GM19324 (cell line): ENCODE measurements around the gene GALNT1.

Source experiments
- ATAC-seq: cut with Tn5 transposase; IDR thresholded peaks from one replicate; pipeline ENCODE4 v1.9.1; 2021; ENCODE audit warnings: mild to moderate bottlenecking, moderate library complexity; ENCODE audit not compliant: unreplicated experiment, low FRiP score

Gene GALNT1

DNA sequence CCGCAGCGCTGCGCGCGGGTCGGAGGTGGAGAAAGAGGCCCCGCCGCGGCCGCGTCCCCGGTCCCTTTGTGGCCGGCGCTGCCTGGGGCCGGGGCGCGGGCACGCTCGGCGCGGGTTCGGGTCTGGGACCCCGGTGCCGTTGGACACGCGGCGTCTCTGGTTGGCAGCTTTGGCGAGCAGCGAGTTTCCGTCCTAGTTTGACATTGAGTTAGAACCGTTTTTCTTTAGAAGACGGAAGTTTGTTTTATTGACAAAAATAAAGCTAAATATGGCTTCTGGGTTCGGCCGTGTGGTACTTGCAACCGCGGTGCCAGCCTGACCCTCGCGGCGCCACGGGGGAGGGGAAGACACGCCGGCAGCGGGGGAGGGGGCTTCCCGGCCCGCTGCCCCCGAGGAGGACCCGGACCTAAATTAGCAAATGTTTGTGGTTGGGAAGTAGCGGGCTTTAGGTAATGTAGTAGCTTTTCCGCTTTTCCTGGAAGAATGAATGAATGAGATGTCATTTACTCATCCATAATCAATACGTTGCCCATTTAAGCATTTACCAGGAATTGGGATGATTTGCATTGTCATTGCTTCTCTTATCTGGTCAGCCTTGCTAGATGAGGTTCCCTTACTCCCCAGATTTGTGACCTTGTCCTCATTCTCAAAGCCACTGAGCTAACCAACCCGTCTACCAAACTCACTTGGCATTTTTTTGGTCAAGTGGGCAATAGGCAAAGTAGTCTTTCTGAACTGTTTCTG lies 530 bp downstream of the GALNT1 start:
- peak; percentile 27 for ATAC-seq

DNA sequence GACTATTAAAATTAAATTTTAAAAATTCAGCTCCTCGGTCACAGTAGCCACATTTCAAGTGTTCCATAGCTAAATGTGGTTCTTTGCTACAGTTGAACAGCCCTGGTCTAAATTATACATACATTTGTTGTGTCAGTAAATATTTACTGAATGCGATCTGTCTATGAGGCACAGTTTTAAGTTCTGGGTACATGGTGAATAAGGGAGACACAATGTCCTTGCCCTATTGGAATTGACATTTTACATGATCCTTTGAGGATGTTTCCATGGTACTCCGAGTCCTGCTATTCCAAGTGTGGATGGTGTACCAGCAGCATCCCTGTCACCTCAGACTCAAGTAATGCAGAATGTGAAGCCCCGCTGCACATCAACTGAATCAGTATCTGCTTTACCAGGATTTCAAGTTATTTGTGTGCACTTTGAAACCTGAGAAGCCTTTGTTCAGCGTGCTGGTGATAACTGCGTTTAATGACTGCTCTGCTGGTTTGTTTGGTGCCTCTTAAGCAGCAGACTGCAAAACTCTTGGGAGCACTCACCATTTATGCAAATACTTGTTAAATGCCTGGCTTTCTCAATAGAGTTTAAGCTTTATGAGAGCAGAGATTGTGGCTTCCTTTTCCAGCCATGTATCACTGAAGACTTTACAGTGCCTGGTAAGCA lies 1.5 kb downstream of the GALNT1 start:
- ATAC-seq: no peak

DNA sequence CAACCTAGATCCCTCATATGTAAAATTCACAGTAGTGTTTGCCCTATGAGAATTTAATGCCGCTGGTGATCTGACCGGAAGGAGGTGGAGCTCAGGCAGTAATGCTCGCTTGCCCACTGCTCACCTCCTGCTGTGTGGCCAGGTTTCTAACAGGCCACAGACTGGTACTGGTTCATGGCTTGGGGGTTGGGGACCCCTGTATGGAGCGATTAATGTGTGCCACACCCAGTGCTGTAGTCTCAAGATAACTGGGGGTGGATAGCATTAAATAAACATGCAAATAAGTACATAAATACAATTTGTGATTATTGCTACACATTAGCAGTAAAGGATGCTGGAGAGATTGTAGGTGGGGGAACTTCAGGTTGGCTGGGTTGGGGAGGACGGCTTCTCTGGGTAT lies 3.2 kb downstream of the GALNT1 start:
- no peak for ATAC-seq

DNA sequence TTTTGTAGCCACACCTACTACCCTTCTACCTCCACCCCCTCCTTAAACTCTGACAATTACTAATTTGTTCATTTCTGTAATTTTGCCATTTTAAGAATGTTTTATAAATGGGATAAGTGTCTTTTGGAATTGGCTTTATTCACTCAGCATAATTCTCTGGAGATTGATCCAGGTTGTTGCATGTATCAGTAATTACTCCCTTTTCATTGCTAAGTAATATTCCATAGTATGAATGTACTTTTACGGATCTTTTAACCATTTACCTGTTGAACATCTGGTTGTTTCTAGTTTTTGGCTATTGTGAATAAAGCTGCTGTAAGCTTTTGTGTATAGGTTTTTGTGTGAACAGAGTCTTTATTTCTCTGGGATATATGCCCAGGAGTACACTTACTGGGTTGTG lies 4.1 kb downstream of the GALNT1 start:
- no peak for ATAC-seq

DNA sequence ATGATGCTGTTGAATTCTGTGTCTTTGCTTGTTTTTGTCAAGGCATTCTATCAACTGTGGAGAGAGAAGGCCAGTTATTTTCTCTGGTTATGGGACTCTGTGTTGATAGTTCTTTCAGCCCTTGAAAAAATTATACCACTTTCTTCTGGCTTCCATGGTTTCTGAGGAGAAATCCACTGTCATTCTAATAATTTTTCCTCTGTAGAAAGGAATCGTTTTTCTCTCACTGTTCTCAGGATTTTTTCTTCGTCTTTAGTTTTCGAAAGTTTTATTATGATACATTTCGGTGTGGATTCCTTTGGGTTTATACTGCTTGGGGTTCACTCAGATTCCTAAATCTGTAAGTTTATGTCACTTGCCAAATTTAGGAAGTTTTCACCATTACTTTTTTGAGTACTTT lies 6.6 kb downstream of the GALNT1 start:
- ATAC-seq: no peak

DNA sequence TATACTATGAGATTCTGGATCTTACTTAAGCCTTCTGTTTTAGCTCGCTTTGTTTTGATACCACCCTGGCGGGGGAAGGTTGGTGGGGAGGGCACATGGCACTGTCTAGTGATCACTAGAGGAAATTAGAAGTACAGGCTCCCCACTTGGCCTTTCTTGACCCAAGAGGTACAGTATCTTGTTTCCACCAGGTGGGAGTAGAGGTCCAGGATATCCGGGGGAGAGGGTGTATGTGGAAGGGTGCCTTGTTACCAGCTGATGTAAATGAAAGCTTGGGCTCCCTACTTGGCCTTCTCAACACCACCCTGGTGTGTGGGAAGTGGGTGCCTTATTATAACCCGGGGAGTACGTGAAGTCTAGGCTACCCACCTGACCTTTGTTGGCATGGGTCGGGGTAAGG lies 7.5 kb downstream of the GALNT1 start:
- ATAC-seq: peak; percentile 38

DNA sequence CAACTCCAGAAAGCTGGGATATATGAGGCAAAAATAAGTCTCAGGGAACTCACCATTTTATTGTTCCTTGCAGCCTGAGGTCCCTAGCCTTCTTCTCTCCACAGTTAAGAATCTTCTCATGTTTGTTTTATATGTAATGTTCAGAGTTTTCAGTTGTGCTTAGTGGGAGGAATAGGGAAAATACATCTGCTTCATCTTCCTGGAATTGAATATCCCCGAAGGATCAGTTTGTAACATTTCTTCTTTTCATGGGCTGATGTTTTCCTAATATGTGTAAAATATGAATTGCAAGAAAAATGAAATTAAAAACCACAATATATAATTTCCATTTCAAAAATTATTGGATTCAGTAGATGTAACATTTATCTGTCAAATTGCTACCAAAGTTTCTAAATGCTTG lies 8.0 kb downstream of the GALNT1 start:
- no peak for ATAC-seq

DNA sequence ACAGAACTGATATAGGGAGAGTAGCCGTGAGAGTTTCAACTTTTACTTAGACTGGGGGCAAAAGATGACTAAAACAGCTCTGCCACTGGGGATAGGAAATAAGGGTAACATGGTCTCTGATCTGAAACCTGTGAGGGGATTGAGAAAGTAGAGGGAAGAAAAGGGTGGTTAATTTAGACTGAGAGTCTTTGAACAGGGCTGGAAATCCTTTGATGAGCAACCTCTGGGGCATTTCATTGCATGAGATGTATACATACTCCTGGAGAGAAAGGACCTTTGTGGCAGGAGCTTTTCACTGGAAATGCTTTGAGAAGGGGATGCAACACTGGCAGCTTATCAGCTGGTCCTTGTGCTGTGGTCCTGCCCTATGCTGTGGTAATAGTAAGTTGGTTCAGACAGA lies 9.4 kb downstream of the GALNT1 start:
- ATAC-seq: no peak

DNA sequence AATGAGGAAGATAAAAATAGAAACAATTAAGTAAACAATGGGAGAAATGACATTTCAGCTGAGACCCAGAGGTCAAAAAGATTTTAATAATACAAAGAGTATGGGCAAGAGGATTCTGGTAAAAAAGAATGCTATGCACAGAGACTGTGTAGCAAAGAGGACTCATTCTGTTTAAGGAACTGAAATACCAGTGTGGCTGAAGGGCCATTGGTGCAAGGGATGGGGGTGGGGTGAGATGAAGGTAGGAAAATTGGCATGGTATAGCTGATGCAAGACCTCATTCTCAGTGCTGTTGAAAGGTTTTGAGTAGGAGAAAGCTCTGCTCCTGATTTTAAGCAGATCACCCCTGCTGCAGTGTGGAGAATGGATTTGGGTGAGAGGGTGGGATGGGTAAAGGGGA lies 10.8 kb downstream of the GALNT1 start:
- peak; percentile 98 for ATAC-seq

DNA sequence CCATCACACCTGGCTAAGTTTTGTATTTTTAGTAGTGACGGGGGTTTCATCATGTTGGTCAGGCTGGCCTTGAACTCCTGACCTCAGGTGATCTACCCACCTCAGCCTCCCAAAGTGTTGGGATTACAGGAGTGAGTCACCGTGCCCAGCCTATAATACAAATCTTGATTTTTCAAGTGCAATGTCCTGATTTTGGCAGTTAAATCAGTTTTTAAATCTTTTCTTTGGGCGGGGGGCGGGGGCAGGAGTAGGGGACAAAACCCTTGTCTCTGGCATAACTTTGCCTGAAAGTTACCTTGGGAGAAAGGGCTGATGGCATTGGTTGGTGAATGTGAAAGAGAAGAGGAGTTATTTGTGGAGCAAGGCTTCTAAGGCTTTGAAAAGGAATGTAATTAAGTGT lies 12.3 kb downstream of the GALNT1 start:
- no peak for ATAC-seq

DNA sequence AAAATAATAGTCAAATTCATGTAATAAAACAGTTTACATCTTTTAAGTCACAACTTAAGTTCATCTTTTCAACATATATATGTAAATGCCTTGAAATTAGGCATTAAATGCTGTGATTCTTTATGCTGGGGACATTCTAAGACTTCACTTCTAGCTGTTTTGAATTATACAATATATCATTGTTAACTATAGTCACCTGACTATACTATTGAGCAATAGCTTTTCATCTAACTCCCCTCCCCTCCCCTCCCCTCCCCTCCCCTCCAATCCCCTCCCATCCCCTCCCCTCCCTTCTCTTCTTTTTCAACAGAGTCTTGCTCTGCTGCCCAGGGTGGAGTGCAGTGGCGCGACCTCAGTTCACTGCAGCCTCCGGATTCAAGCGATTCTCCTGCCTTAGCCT lies 16.2 kb downstream of the GALNT1 start:
- no peak for ATAC-seq

DNA sequence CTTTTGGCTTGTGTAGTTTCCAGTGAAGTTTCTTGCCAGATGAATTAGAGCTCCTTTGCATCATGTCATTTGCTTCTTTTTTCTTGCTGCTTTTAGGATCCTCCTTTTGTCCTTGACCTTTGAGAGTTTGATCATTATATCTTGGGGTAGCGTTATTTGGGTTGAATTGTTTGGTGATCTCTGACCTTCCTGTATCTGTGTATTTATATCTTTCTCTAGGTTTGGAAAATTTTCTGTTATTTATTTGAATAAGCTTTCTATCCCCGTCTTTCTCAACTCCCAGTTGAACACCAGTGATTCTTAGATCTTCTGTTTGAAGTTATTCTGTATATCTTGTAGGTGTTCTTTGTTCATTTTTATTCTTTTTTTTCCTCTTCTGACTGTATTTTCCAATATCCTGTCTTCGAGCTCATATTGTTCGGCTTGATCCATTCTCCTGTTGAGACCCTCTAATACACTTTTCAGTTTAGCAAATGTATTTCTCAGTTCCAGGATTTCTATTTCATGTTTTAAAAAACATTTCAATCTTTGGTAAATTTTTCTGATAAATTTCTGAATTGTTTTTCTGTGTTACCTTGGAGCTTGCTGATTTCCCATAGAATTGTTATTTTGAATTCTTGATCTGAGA lies 20.8 kb downstream of the GALNT1 start:
- no peak for ATAC-seq

DNA sequence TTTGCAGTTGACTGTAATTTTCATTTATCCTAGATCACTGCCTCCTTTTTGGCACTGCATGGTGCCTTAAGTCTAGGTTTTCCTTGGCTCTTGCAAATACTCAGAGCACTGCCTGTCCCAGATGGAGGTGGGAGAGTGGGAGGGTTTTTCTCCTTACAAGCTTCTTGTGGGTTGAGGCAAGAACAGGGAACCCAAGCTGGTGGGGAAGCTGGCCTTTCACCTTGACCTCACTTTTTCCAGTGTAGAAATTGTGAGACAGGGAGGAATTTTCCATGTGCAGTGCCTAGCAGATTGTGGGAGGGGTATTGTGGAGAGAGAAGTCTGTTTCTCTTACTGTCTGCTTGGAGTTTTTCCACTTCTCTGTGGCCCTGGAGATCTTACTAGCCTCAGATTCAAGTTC lies 21.5 kb downstream of the GALNT1 start:
- ATAC-seq: no peak

DNA sequence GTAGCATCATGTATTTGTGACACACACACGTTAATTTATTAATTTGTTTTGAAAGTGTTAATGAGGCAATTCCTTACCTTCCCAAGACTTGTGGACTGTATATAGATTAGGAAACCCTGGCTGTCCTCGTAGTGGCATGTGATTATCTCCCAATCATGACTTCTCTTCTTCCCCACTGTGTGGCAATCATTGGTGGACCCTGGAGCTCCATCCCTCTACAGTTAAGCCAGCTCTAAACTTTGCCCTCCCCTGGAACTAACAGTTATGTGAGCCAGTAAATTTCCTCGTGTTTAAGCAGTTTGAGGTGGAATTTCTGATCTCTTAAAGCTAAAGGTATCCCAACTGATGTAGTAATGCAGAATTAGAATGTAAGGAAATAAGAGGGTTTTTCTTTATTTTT lies 22.0 kb downstream of the GALNT1 start:
- ATAC-seq: no peak

DNA sequence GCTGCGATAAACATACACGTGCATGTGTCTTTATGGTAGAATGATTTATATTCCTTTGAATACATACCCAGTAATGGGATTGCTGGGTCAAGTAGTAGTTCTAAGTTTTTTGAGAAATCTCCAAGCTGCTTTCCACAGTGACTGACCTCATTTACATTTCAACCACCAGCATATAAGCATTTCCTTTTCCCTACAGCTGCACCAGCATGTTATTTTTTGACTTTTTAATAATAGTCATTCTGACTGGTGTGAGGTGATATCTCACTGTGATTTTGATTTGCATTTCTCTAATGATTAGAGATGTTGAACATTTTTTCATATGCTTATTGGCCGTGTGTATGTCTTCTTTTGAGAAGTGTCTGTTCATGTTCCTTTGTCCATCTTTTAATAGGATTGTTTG lies 22.8 kb downstream of the GALNT1 start:
- ATAC-seq: no peak

DNA sequence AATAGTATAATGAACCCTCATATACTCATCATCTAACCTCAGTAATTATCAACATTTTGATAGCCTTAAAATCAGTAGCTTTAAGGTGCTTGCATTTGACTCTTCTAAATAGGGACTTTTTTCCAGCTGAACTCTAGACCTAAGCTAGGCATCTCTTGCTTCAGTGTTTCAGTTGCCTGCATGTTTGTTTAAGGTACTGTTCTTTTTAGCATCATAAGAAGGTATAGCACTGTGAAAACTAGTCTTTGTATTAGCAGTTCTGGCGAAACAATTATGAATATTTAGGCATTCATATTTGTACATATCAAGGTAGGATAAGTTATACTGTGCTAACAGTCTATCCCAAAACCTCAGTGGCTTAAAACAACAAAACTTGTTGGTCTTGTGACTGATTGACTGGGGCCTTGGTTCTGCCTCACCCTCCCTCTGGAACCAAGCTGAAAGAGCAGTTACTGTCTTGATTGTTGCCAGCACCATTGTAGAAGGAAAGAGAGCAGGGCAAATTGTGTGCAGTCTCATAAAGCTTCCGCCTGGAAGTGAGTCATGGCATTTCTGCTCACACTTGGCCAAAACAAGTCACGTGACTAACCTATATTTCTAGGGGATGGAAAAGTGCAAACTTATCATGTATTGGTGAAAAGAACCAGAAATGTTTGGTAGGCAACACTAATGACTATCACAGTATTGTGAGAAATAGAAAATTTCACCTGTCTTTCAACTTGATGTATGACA lies 24.3 kb downstream of the GALNT1 start:
- ATAC-seq: no peak

DNA sequence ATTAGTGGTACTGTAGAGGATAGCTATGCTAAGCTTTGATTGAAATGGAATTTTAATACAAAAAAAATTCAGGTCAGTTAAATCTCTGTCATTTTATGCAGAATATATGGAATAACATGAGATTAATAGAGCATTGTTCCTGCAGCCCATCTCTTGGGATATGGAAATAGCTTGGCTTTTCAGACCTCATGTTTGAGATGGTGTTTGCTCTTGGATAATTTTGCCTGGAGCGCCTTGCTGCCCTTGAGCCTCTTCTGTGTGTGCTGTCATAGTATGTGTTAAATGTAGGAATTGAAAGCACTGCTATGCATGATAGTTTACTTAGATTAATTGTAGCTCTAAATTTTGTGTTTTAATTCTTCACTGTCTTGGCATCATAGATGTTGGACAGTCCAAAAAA lies 27.7 kb downstream of the GALNT1 start:
- no peak for ATAC-seq

DNA sequence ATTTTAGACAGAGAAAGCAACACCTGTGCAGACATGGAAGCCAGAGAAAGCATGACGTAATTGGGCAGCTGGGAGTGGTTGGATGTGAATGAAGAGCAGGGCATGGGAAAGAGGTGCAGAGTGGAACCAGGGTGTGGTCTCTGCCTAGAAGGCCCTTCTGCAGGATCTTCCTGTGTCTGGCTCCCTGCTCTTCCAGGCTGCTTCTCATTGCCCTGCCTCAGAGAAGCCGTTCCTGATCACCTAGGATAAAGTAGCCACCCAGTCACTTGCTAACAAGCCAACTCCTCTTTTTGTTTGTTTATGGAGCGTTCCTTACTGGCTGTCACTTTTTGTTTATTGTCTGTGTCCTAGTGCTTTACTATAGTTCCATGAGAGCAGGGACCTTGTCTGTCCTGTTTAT lies 28.5 kb downstream of the GALNT1 start:
- ATAC-seq: no peak

DNA sequence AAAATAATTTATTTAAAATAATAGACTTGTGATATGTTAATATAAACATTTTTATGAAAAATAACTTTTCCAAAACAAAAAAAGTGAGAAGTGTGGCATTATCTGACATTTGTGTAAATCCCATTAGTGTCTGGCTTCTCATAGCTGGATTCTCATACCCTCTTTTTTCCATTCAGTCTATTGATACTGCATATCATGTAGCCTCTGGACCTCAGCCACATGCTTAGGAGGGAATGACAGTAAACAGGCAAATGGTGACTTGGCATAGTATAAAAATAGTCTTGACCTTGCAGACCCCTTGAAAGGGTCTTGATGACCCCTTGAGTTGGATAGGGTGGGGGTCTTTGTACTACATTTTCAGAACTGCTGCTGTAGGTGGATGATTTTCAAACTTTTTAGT lies 29.2 kb downstream of the GALNT1 start:
- ATAC-seq: no peak

DNA sequence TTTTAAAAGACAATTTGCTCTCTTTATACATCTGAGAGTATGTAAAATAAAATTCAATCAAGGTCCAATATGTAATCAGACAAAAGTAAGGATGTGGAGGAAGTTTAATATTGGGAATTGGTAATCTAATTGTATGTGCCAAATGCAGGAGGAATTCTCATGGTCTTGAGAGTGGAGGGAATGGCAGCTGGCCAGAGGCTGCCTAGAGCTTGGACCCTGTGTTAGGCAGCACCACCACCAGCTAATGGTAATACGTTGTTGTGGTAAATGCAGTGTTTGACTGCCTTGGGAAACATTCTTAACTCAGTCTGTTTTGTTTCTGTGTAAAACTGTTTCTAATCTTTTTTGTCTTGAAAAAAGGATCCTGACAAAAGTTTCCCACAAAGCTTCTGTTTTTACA lies 30.0 kb downstream of the GALNT1 start:
- ATAC-seq: no peak

DNA sequence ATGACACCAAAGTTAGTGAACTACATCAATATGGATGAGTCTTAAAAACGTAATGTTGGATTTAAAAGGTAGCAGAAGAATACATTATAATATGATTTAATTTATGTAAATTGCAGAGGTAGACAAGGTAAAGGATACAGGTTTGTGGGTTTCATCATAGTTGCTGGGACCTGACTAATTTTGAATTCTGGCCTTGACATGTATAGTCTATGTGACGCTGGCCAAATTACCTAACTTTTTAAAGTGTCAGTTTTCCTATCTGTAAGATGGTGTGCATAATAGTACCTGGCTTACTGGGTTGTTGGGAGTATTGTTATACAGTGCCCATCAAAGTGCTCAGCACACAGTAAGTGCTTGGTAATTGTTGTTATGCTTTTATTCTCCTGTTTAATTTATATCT lies 34.5 kb downstream of the GALNT1 start:
- no peak for ATAC-seq
